ENCODE results near the gene CELF2. TPM values are rescaled to one million over a fixed set of nuclear protein-coding genes. Genes with fewer than 3 reads are reported as not detected.

Gene CELF2
- polyA plus RNA-seq, 1 donor from 2014 or later: 142 TPM

- Mint-ChIP-seq H3K4me3 (no peak overlapping the region), H3K27me3 (peaks cover 11% of the 10 kb centered on the region), H3K27ac (no peak overlapping the region), H3K9me3 (peaks cover 0 to 2% (median 0%) of the 10 kb centered on the region in 3 donors), H3K36me3 (no peaks in the 10 kb centered on the region), H3K4me1 (no peaks in the 10 kb centered on the region)
Measured at GRCh38 chr10:11024596-11024995, 6.9 kb downstream of the CELF2 start.

GRCh38 chr10:11025978-11026377 is 8.3 kb downstream of the CELF2 start:
- Mint-ChIP-seq H3K4me3 (no peak overlapping the region), H3K4me1 (no peaks in the 10 kb centered on the region), H3K27me3 (peaks cover 12% of the 10 kb centered on the region), H3K27ac (no peak overlapping the region), H3K36me3 (no peaks in the 10 kb centered on the region), H3K9me3 (peaks cover 0 to 2% (median 0%) of the 10 kb centered on the region in 3 donors)

GRCh38 chr10:11026773-11027172 is 9.1 kb downstream of the CELF2 start:
- peaks cover 16% of the 10 kb centered on the region for H3K27me3 Mint-ChIP-seq
- H3K4me3 Mint-ChIP-seq: no peak overlapping the region
- H3K9me3 Mint-ChIP-seq: peaks cover 0 to 2% (median 0%) of the 10 kb centered on the region in 3 donors
- H3K4me1 Mint-ChIP-seq: no peaks in the 10 kb centered on the region
- no peaks in the 10 kb centered on the region for H3K36me3 Mint-ChIP-seq
- H3K27ac Mint-ChIP-seq: no peak overlapping the region

- H3K36me3 Mint-ChIP-seq: no peaks in the 10 kb centered on the region
Measured at GRCh38 chr10:11034762-11035161, 17.1 kb downstream of the CELF2 start.

GRCh38 chr10:11035301-11035991 is 17.8 kb downstream of the CELF2 start:
- H3K27ac Mint-ChIP-seq: no peak overlapping the region
- H3K36me3 Mint-ChIP-seq: no peaks in the 10 kb centered on the region
- H3K4me3 Mint-ChIP-seq: no peak overlapping the region
- H3K4me1 Mint-ChIP-seq: peaks cover 0 to 1% (median 0%) of the 10 kb centered on the region in 3 donors
- peaks cover 22% of the 10 kb centered on the region for H3K27me3 Mint-ChIP-seq
- peaks cover 0 to 1% (median 0%) of the 10 kb centered on the region in 3 donors for H3K9me3 Mint-ChIP-seq

More at GRCh38 chr10:11034762-11035161, 17.1 kb downstream of the CELF2 start:
- peaks cover 0 to 1% (median 0%) of the 10 kb centered on the region in 3 donors for H3K9me3 Mint-ChIP-seq
- H3K4me3 Mint-ChIP-seq: no peak overlapping the region
- H3K27ac Mint-ChIP-seq: no peak overlapping the region
- peaks cover 28% of the 10 kb centered on the region for H3K27me3 Mint-ChIP-seq
- peaks cover 0 to 1% (median 0%) of the 10 kb centered on the region in 3 donors for H3K4me1 Mint-ChIP-seq

GRCh38 chr10:11036424-11037011 is 18.8 kb downstream of the CELF2 start:
- Mint-ChIP-seq H3K27ac (no peak overlapping the region), H3K36me3 (no peaks in the 10 kb centered on the region), H3K27me3 (peaks cover 17% of the 10 kb centered on the region), H3K9me3 (peaks cover 0 to 3% (median 0%) of the 10 kb centered on the region in 3 donors), H3K4me1 (peaks cover 0 to 1% (median 0%) of the 10 kb centered on the region in 3 donors), H3K4me3 (no peak overlapping the region)

- Mint-ChIP-seq H3K27me3 (peaks cover 18% of the 10 kb centered on the region), H3K4me3 (no peak overlapping the region), H3K4me1 (peaks cover 0 to 1% (median 0%) of the 10 kb centered on the region in 3 donors), H3K9me3 (peaks cover 0 to 3% (median 0%) of the 10 kb centered on the region in 3 donors), H3K27ac (no peak overlapping the region), H3K36me3 (no peaks in the 10 kb centered on the region)
Measured at GRCh38 chr10:11037991-11038390, 20.3 kb downstream of the CELF2 start.

GRCh38 chr10:11042357-11042756 is 24.7 kb downstream of the CELF2 start:
- Mint-ChIP-seq H3K4me1 (no peaks in the 10 kb centered on the region), H3K9me3 (peaks cover 0 to 2% (median 0%) of the 10 kb centered on the region in 3 donors), H3K36me3 (no peaks in the 10 kb centered on the region), H3K27me3 (peaks cover 18% of the 10 kb centered on the region), H3K4me3 (no peak overlapping the region), H3K27ac (peak overlapping the region in 1 of 3 donors; percentile 21)

GRCh38 chr10:11043039-11043438 is 25.4 kb downstream of the CELF2 start:
- H3K27me3 Mint-ChIP-seq: peaks cover 20% of the 10 kb centered on the region
- H3K27ac Mint-ChIP-seq: no peak overlapping the region
- peaks cover 0 to 1% (median 0%) of the 10 kb centered on the region in 3 donors for H3K9me3 Mint-ChIP-seq
- no peaks in the 10 kb centered on the region for H3K36me3 Mint-ChIP-seq
- H3K4me3 Mint-ChIP-seq: no peak overlapping the region
- no peaks in the 10 kb centered on the region for H3K4me1 Mint-ChIP-seq

GRCh38 chr10:11043446-11044127 is 25.9 kb downstream of the CELF2 start:
- Mint-ChIP-seq H3K4me3 (no peak overlapping the region), H3K27me3 (peaks cover 21% of the 10 kb centered on the region), H3K36me3 (no peaks in the 10 kb centered on the region)

GRCh38 chr10:11045487-11045886 is 27.8 kb downstream of the CELF2 start:
- Mint-ChIP-seq H3K4me3 (no peak overlapping the region), H3K27me3 (peaks cover 22% of the 10 kb centered on the region), H3K9me3 (peaks cover 0 to 1% (median 0%) of the 10 kb centered on the region in 3 donors), H3K27ac (no peak overlapping the region), H3K4me1 (peaks cover 0 to 1% (median 0%) of the 10 kb centered on the region in 3 donors), H3K36me3 (no peaks in the 10 kb centered on the region)

More at GRCh38 chr10:11043446-11044127, 25.9 kb downstream of the CELF2 start:
- Mint-ChIP-seq H3K4me1 (no peaks in the 10 kb centered on the region), H3K9me3 (peaks cover 0 to 1% (median 0%) of the 10 kb centered on the region in 3 donors), H3K27ac (peak overlapping the region in 1 of 3 donors; percentile 24)

- H3K27me3 Mint-ChIP-seq: peaks cover 22% of the 10 kb centered on the region
Measured at GRCh38 chr10:11045995-11046775, 28.5 kb downstream of the CELF2 start.

GRCh38 chr10:11046776-11047160 is 29.1 kb downstream of the CELF2 start:
- H3K27me3 Mint-ChIP-seq: peaks cover 25% of the 10 kb centered on the region
- H3K9me3 Mint-ChIP-seq: no peaks in the 10 kb centered on the region
- H3K36me3 Mint-ChIP-seq: no peaks in the 10 kb centered on the region
- peaks cover 0 to 1% (median 0%) of the 10 kb centered on the region in 3 donors for H3K4me1 Mint-ChIP-seq
- H3K27ac Mint-ChIP-seq: no peak overlapping the region
- H3K4me3 Mint-ChIP-seq: no peak overlapping the region

More at GRCh38 chr10:11045995-11046775, 28.5 kb downstream of the CELF2 start:
- Mint-ChIP-seq H3K4me3 (no peak overlapping the region), H3K36me3 (no peaks in the 10 kb centered on the region), H3K9me3 (no peaks in the 10 kb centered on the region), H3K27ac (no peak overlapping the region), H3K4me1 (peaks cover 0 to 1% (median 0%) of the 10 kb centered on the region in 3 donors)

GRCh38 chr10:11048707-11049278 is 31.1 kb downstream of the CELF2 start:
- H3K4me3 Mint-ChIP-seq: no peak overlapping the region
- peaks cover 18% of the 10 kb centered on the region for H3K27me3 Mint-ChIP-seq
- H3K36me3 Mint-ChIP-seq: no peaks in the 10 kb centered on the region
- H3K27ac Mint-ChIP-seq: no peak overlapping the region
- peaks cover 0 to 1% (median 0%) of the 10 kb centered on the region in 3 donors for H3K4me1 Mint-ChIP-seq
- H3K9me3 Mint-ChIP-seq: no peaks in the 10 kb centered on the region

Data from IgD-negative memory B cell (primary cell).